GM18508 (cell line): ENCODE measurements around the gene NES.

Experiments used
- ATAC-seq: cut with Tn5 transposase; IDR thresholded peaks from one replicate; pipeline ENCODE4 v1.9.1; 2021; ENCODE audit warnings: moderate number of reproducible peaks; ENCODE audit not compliant: insufficient read depth, unreplicated experiment

The NES gene

GRCh38 chr1:156705321-156705917, 28.2 kb upstream of the NES start, which contains the start of gene CRABP2:
CRABP2 (minus strand) TSS chr1:156705583; CDS start chr1:156705446, 137 bp downstream.
- no peak for ATAC-seq

- ATAC-seq: no peak
Measured at GRCh38 chr1:156704930-156705320, 27.7 kb upstream of the NES start.

GRCh38 chr1:156704166-156704711, 27.0 kb upstream of the NES start:
- no peak for ATAC-seq

- ATAC-seq: no peak
Measured at GRCh38 chr1:156703741-156704140, 26.5 kb upstream of the NES start.

- ATAC-seq: no peak
Measured at GRCh38 chr1:156703336-156703735, 26.1 kb upstream of the NES start.

GRCh38 chr1:156700736-156701531, 23.7 kb upstream of the NES start:
- ATAC-seq: no peak

GRCh38 chr1:156698995-156699394, 21.8 kb upstream of the NES start:
- ATAC-seq: no peak

GRCh38 chr1:156697481-156697880, 20.3 kb upstream of the NES start:
- ATAC-seq: no peak

- ATAC-seq: no peak
Measured at GRCh38 chr1:156696755-156697154, 19.5 kb upstream of the NES start.

GRCh38 chr1:156694690-156694962, 17.4 kb upstream of the NES start:
- ATAC-seq: no peak

- no peak for ATAC-seq
Measured at GRCh38 chr1:156693848-156694689, 16.9 kb upstream of the NES start.

- ATAC-seq: no peak
Measured at GRCh38 chr1:156692925-156693847, 16.0 kb upstream of the NES start.

- no peak for ATAC-seq
Measured at GRCh38 chr1:156692441-156692924, 15.3 kb upstream of the NES start.

- ATAC-seq: no peak
Measured at GRCh38 chr1:156691665-156692440, 14.6 kb upstream of the NES start.

GRCh38 chr1:156691191-156691590, 14.0 kb upstream of the NES start:
- no peak for ATAC-seq

GRCh38 chr1:156690675-156691036, 13.4 kb upstream of the NES start:
- no peak for ATAC-seq

- no peak for ATAC-seq
Measured at GRCh38 chr1:156689953-156690674, 12.9 kb upstream of the NES start.
